PC-3 (cell line): ENCODE data around the gene NTM.

Source experiments
- CTCF ChIP-seq: fragments of 300-600 bp; sonication (generic); conservative IDR thresholded peaks from 2 replicates; pipeline ENCODE4 v1.5.1; 2017; ENCODE audit warnings: antibody characterized with exemption, low read depth, mild to moderate bottlenecking, low read length
- EZH2 ChIP-seq: fragments of 300-600 bp; sonication (generic); IDR thresholded peaks from one replicate; pipeline ENCODE4 v1.6.1; 2017; ENCODE audit warnings: antibody characterized with exemption, mild to moderate bottlenecking, low read length; ENCODE audit not compliant: unreplicated experiment
- EZH2phosphoT487 ChIP-seq: fragments of 300-600 bp; sonication (generic); IDR thresholded peaks from 2 replicates; pipeline ENCODE4 v1.6.1; 2018; ENCODE audit warnings: mild to moderate bottlenecking, antibody characterized with exemption, low read length, borderline replicate concordance

- no peak for TF ChIP-seq CTCF
- TF ChIP-seq EZH2: no peak
- no peak for TF ChIP-seq EZH2phosphoT487
Measured at GRCh38 chr11:131373095-131373725, 2.8 kb downstream of the NTM start.
